HEK293 (cell line): ENCODE measurements around the gene FNDC1.
"Not testable (repeated sequence)": the region's sequence is repeated elsewhere in the genome, so short reads cannot be mapped to it uniquely, and the experiment has no call there.

ENCODE experiments used
- CTCF ChIP-seq: fragments of 450-650 bp; formaldehyde crosslinking; IDR thresholded peaks from 2 replicates; pipeline ENCODE4 v1.5.1; 2016; ENCODE audit warnings: missing biosample characterization, missing genetic modification characterization
- ELK4 ChIP-seq: IDR thresholded peaks from 2 replicates; pipeline ENCODE4 v1.6.1; 2011; ENCODE audit warnings: mild to moderate bottlenecking, low read depth, low read length, borderline replicate concordance
- TCF7L2 ChIP-seq: IDR thresholded peaks from 2 replicates; pipeline ENCODE4 v1.6.1; 2011; ENCODE audit warnings: low read depth, mild to moderate bottlenecking, inconsistent platforms, low read length, moderate library complexity, borderline replicate concordance
- ZBTB21 ChIP-seq: fragments of 450-650 bp; formaldehyde crosslinking; IDR thresholded peaks from 2 replicates; pipeline ENCODE4 v1.5.1; 2017; ENCODE audit warnings: missing biosample characterization, missing genetic modification characterization
- ZNF175 ChIP-seq: fragments of 450-650 bp; formaldehyde crosslinking; IDR thresholded peaks from 2 replicates; pipeline ENCODE4 v1.5.1; 2016; ENCODE audit warnings: missing biosample characterization, missing genetic modification characterization
- ZNF214 ChIP-seq: fragments of 450-650 bp; formaldehyde crosslinking; IDR thresholded peaks from 2 replicates; pipeline ENCODE4 v1.5.1; 2017; ENCODE audit warnings: missing biosample characterization, mild to moderate bottlenecking, missing genetic modification characterization, borderline replicate concordance
- ZNF513 ChIP-seq: fragments of 450-650 bp; IDR thresholded peaks from 2 replicates; pipeline ENCODE4 v1.5.1; 2018; ENCODE audit warnings: missing biosample characterization, missing genetic modification characterization
- ZNF776 ChIP-seq: fragments of 450-650 bp; formaldehyde crosslinking; IDR thresholded peaks from 2 replicates; pipeline ENCODE4 v1.5.0; 2017; ENCODE audit warnings: missing biosample characterization, missing genetic modification characterization, borderline replicate concordance

GRCh38 chr6:159123831-159124230 lies 45.4 kb upstream of the FNDC1 start:
- TF ChIP-seq CTCF (tag by site-specific recombination); TCF7L2; ZNF175 (tag by site-specific recombination); ZNF214; ZBTB21 (tag by site-specific recombination); ZNF776 (tag by site-specific recombination); ELK4; ZNF513 (tag by site-specific recombination): not testable (repeated sequence)
